Activated T-cell treated with anti-CD3 and anti-CD28 coated beads, Interleukin-2, amount 50 U/mL, for 72 hours (primary cell): ENCODE data around the gene BAZ1B. TPM values are rescaled to one million over a fixed set of nuclear protein-coding genes. Genes with fewer than 3 reads are reported as not detected.
"Not testable (repeated sequence)": the region's sequence is repeated elsewhere in the genome, so short reads cannot be mapped to it uniquely, and the experiment has no call there.

Experiments used
- ATAC-seq, 2 donors: fragments of 150-1000 bp; cut with Tn5 transposase; replicated peaks in 1 of 2; 2 replicates each; pipeline ENCODE4 v1.10.0; 2021; ENCODE audit warnings: moderate library complexity in 2 of 2, mild to moderate bottlenecking in 1 of 2
- DNase-seq, 2 donors: peaks; one replicate each; pipeline ENCODE4 v3.0.0; 2021 to 2022; ENCODE audit warnings: mixed read lengths in 1 of 2
- H3K27ac Mint-ChIP-seq: one replicate; pipeline ENCODE4 v1.8.0; 2022; ENCODE audit warnings: mild to moderate bottlenecking, moderate library complexity, mixed read lengths
- H3K27me3 Mint-ChIP-seq: one replicate; pipeline ENCODE4 v1.8.0; 2022; ENCODE audit warnings: low read depth, mixed read lengths
- H3K36me3 Mint-ChIP-seq, 2 donors: one replicate each; pipeline ENCODE4 v1.8.0; 2022; ENCODE audit warnings: mixed read lengths in 2 of 2, mild to moderate bottlenecking in 1 of 2; ENCODE audit not compliant: insufficient read depth in 2 of 2
- H3K4me1 Mint-ChIP-seq: one replicate; pipeline ENCODE4 v1.8.0; 2022; ENCODE audit warnings: low read depth, mixed read lengths
- H3K4me3 Mint-ChIP-seq, 2 donors: one replicate each; pipeline ENCODE4 v1.8.0; 2022; ENCODE audit warnings: mild to moderate bottlenecking in 2 of 2, mixed read lengths in 2 of 2, moderate library complexity in 2 of 2
- H3K9me3 Mint-ChIP-seq, 2 donors: one replicate each; pipeline ENCODE4 v1.8.0; 2022; ENCODE audit warnings: mixed read lengths in 2 of 2
- total RNA-seq, 2 donors: library from RNA; stranded (reverse); gene quantifications; one replicate each; pipeline ENCODE4 v1.2.3, GENCODE V29; 2022

The BAZ1B gene
- total RNA-seq, 2 donors from 2014 or later, result 94.5 to 105 TPM

DNA sequence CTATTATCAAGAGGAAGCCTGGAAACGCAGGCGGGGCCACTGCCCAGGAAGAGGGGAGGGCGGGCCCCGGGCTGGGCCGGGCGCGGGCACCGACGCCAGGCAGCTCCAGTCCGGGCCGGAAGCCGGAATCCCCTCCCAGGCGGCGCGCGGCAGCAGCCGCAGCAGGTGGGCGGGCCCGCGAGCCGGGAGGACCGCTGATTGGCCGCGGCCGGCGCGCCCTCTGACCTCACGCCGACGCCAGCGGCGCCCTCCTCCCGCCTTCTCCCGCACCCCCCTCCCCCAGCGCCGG, 35.0 kb upstream of the BAZ1B start:
- no peaks in the 10 kb centered on the region for H3K27me3 Mint-ChIP-seq
- ATAC-seq (peak; percentile 93), DNase-seq (peak; percentile 94 to 96)
- peaks cover 4 to 7% of the 10 kb centered on the region in 2 donors for H3K36me3 Mint-ChIP-seq
- peak overlapping the region; percentile 92 to 95 for H3K4me3 Mint-ChIP-seq
- peak overlapping the region; percentile 91 for H3K27ac Mint-ChIP-seq
- H3K9me3 Mint-ChIP-seq, result no peaks in the 10 kb centered on the region
- peaks cover 45% of the 10 kb centered on the region for H3K4me1 Mint-ChIP-seq

DNA sequence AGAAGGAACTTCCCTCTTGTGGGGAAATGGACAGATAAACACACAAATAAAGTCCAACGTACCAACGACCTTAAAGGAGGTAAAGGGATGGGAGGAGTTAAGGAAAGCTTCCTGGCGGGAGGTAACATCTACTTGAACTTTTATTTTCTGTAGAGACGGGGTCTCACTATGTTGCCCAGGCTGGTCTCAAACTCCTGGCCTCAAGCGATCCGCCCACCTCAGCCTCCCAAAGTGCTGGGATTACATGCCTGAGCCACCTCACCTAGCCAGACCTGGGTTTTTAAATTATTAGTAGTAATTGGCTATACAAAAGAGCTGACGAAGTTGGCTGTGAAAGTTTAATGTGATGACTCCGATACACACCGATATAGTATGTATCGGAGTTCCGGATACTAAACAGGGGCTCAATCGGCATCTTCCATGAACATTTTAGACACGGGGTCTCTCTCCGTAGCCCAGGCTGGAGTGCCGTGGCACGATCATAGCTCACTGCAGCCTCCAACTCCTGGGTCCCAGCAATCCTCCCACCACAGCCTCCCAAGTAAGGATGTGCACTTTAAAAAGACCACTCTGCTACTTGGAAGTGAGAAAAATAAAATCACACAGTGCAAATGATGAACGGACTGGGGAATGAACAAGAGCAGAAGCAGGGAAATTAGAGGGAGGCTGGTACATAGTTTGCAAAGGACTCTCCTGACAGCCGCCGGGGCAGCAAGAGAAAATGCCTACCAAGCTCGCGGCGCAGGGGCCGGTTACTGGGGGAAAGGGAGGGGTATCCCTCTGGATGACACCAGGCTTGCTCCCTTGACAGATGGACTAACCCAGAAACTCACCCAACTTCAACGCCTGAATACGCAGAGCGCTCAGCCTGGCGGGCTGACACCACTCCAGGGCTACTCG, 34.4 kb upstream of the BAZ1B start:
- peaks cover 5 to 8% of the 10 kb centered on the region in 2 donors for H3K36me3 Mint-ChIP-seq
- no peaks in the 10 kb centered on the region for H3K27me3 Mint-ChIP-seq
- peaks cover 45% of the 10 kb centered on the region for H3K4me1 Mint-ChIP-seq
- H3K27ac Mint-ChIP-seq, result peak overlapping the region; percentile 92
- peak overlapping the region; percentile 92 to 95 for H3K4me3 Mint-ChIP-seq
- no peaks in the 10 kb centered on the region for H3K9me3 Mint-ChIP-seq
- ATAC-seq (no peak), DNase-seq (no peak)

DNA sequence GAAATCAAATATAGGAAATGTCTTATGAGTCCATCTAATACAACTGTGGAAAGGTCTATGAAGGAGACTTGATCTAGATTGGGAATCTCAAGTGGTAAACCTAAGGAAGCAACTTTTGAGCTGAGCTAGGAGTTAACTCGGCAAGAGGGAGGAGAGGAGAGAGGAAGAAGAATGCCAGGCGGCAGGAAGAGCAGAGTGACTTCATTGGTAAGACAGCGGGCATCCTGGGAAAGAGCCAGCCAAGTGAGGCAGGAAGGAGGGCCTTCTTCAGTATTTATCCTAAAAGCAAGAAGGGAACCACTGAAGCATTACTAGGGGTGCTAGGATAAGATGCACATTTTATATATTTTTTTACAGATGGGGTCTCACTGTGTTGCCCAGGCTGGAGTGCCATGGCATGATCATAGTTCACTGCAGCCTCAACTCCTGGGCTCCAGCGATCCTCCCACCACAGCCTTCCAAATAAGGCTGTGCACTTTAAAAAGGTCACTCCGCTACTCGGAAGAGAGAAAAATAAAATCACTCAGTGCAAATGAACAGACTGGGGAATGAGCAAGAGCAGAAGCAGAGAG, 33.4 kb upstream of the BAZ1B start:
- H3K4me1 Mint-ChIP-seq, result peaks cover 44% of the 10 kb centered on the region

DNA sequence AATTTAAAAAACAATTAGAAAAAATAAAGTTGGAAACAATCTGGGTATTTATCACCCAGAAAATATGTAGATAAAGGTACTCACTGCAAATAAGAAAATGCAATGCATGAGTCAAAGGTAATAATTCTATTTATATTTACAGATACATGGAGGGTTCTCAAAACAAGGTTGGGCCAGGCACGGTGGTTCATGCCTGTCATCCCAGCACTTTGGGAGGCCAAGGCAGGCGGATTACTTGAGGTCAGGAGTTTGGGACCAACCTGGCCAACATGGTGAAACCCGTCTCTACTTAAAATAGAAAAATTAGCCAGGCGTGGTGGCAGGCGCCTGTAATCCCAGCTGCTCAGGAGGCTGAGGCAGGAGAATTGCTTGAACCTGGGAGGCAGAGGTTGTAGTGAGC, 28.0 kb upstream of the BAZ1B start:
- not testable (repeated sequence) for H3K9me3 Mint-ChIP-seq, ATAC-seq, H3K27me3 Mint-ChIP-seq, H3K4me3 Mint-ChIP-seq, DNase-seq, H3K27ac Mint-ChIP-seq
- H3K4me1 Mint-ChIP-seq, result peaks cover 42% of the 10 kb centered on the region
- peaks cover 10 to 16% of the 10 kb centered on the region in 2 donors for H3K36me3 Mint-ChIP-seq

More for the DNA sequence above, 33.4 kb upstream of the BAZ1B start:
- Mint-ChIP-seq H3K4me3 (peak overlapping the region; percentile 92 to 95), H3K36me3 (peaks cover 5 to 8% of the 10 kb centered on the region in 2 donors), H3K27ac (peak overlapping the region; percentile 92), H3K9me3 (no peaks in the 10 kb centered on the region), H3K27me3 (no peaks in the 10 kb centered on the region)
- ATAC-seq, result no peak
- DNase-seq, result no peak

DNA sequence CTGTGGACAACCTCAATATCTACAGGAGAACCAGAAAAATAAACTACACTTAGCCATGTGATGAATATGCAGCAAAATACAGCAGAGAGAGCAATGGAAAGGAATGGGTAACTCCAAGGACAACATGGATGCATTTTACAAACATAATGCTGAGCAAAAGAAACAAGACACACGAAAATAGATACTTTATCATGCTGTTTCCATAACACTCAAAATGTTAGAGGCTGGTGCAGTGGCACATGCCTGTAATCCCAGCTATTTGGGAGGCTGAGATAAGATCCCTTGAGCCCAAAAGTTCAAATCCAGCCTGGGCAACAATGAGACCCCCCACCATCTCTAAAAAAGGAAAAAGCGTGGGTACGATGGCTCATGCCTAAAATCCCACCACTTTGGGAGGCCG, 27.1 kb upstream of the BAZ1B start:
- H3K27ac Mint-ChIP-seq, result peak overlapping the region; percentile 87
- no peaks in the 10 kb centered on the region for H3K9me3 Mint-ChIP-seq
- no peak overlapping the region for H3K4me3 Mint-ChIP-seq
- no peak for DNase-seq
- peaks cover 9 to 15% of the 10 kb centered on the region in 2 donors for H3K36me3 Mint-ChIP-seq
- ATAC-seq, result no peak
- H3K4me1 Mint-ChIP-seq, result peaks cover 33% of the 10 kb centered on the region
- H3K27me3 Mint-ChIP-seq, result no peaks in the 10 kb centered on the region

DNA sequence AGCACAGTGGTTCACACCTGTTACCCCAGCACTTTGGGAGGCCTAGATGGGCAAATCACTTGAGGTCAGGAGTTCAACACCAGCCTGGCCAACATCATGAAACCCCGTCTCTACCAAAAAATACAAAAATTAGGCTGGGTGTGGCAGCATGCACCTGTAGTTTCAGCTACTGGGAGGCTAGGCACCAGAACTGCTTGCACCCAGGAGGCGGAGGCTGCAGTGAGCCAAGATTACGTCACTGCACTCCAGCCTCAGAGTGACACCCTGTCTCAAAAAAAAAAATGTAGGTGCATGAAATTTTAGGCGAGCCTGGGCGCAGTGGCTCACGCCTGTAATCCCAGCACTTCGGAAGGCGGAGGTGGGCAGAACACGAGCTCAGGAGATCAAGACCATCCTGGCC, 25.7 kb upstream of the BAZ1B start:
- peak overlapping the region; percentile 38 for H3K27ac Mint-ChIP-seq
- H3K4me1 Mint-ChIP-seq, result peaks cover 32% of the 10 kb centered on the region
- peaks cover 9 to 15% of the 10 kb centered on the region in 2 donors for H3K36me3 Mint-ChIP-seq
- no peak overlapping the region for H3K4me3 Mint-ChIP-seq
- DNase-seq, result no peak
- H3K27me3 Mint-ChIP-seq, result no peaks in the 10 kb centered on the region
- ATAC-seq, result no peak
- no peaks in the 10 kb centered on the region for H3K9me3 Mint-ChIP-seq

DNA sequence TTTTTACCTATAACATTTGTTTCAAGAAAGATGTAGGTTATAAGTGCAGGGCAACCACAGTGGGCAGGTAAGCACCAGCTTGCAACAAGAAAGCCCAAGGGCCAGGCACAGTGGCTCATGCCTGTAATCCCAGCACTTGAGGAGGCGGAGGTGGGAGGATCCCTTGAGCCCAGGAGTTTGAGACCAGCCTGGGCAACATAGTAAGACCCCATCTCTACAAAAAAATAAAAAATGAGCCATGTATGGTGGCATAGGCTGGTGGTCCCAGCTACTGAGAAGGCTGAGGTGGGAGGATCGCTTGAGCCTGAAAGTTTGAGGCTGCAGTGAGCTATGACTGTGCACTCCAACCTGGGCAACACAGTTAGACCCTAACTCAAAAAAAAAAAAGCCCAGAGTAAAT, 22.6 kb upstream of the BAZ1B start:
- Mint-ChIP-seq H3K4me3 (no peak overlapping the region), H3K4me1 (peaks cover 30% of the 10 kb centered on the region), H3K27me3 (no peaks in the 10 kb centered on the region), H3K36me3 (peaks cover 8 to 16% of the 10 kb centered on the region in 2 donors), H3K27ac (no peak overlapping the region), H3K9me3 (no peaks in the 10 kb centered on the region)
- DNase-seq (no peak), ATAC-seq (no peak)

DNA sequence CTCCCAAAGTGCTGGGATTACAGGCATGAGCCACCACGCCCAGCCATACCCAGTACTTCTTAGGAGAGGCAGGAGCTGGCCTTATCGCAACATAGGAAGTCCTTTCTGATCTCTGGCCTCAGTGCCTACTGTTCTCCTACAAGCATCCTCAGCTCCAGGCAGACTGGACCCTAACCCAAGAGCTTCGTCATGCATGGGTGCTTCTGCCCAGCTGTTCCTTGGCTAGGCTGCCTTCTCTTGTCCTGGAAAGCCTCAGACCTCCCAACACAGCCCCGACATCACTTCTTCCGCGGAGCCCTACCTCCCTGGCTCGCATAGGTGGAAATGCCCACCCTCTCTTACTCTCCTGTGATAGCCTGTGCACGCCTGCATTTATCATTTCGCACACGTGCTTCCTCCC, 19.6 kb upstream of the BAZ1B start:
- ATAC-seq (no peak), DNase-seq (no peak)
- no peak overlapping the region for H3K27ac Mint-ChIP-seq
- peaks cover 8 to 19% of the 10 kb centered on the region in 2 donors for H3K36me3 Mint-ChIP-seq
- H3K4me3 Mint-ChIP-seq, result no peak overlapping the region
- H3K4me1 Mint-ChIP-seq, result peaks cover 10% of the 10 kb centered on the region
- H3K27me3 Mint-ChIP-seq, result no peaks in the 10 kb centered on the region
- no peaks in the 10 kb centered on the region for H3K9me3 Mint-ChIP-seq

DNA sequence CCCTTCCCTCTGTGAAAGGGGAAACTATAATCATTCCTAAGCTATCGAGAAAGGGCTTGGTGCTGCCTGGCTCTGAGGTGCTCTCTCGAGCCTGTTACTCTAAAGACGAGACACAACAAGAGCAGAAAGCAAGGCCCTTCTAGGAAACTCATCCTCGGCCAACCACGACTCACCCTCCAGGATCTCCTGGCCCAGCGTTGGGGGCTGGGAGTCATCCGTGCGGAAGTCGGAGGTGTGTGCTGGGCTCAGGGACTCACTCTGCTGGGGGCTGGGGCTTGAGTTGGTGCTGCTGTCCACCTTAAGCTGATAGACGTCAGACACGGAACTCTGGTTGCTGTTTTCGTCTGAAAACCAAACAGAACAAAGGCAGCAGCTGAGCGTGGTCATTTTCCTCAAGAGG, 17.6 kb upstream of the BAZ1B start:
- ATAC-seq, result no peak
- H3K9me3 Mint-ChIP-seq, result no peaks in the 10 kb centered on the region
- no peaks in the 10 kb centered on the region for H3K27me3 Mint-ChIP-seq
- H3K27ac Mint-ChIP-seq, result no peak overlapping the region
- DNase-seq, result no peak
- no peak overlapping the region for H3K4me3 Mint-ChIP-seq
- peaks cover 6 to 17% of the 10 kb centered on the region in 2 donors for H3K36me3 Mint-ChIP-seq
- H3K4me1 Mint-ChIP-seq, result peaks cover 4% of the 10 kb centered on the region

DNA sequence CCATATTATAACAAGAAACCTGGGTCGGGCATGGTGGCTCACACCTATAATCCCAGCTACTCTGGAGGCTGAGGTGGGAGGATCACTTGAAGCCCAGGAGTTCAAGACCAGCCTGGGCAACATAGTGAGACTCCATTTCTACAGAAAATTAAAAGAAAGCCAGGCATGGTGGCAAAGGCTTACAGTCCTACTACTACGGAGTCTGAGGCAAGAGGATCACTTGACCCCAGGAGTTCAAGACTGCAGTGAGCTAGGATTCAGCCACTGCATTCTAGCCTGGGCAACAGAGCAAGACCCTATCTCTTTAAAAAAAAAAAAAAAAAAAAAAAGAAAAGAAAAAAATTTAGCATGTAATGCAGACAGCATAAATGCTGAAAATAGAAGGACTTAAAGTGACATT, 16.4 kb upstream of the BAZ1B start:
- peaks cover 6 to 17% of the 10 kb centered on the region in 2 donors for H3K36me3 Mint-ChIP-seq
- not testable (repeated sequence) for H3K9me3 Mint-ChIP-seq

DNA sequence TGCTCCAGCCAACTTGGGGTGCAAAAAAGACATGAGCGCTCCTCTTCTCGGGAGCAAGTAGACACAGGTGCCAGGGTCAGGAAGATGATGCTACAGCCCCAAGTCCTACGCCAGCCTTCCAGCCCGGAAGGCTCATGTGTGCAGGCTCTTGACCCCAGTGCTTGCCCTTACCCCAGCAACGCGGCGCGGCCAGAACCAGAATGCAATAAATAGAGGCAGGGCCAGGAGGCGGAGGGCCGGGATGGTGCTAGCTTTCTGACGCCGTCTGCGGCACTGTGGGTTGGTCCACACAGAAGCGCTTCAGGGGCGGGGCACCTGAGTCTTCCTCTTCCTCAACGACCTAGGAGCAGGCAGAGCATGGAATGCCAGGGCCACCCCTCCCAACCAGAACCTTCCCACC, 15.0 kb upstream of the BAZ1B start:
- DNase-seq (no peak), ATAC-seq (no peak)
- Mint-ChIP-seq H3K4me3 (no peak overlapping the region), H3K27ac (no peak overlapping the region), H3K36me3 (peaks cover 6 to 17% of the 10 kb centered on the region in 2 donors), H3K27me3 (no peaks in the 10 kb centered on the region), H3K9me3 (no peaks in the 10 kb centered on the region), H3K4me1 (no peaks in the 10 kb centered on the region)

More for the DNA sequence above, 16.4 kb upstream of the BAZ1B start:
- H3K27ac Mint-ChIP-seq, H3K4me1 Mint-ChIP-seq, H3K4me3 Mint-ChIP-seq, ATAC-seq, H3K27me3 Mint-ChIP-seq, DNase-seq: not testable (repeated sequence)

DNA sequence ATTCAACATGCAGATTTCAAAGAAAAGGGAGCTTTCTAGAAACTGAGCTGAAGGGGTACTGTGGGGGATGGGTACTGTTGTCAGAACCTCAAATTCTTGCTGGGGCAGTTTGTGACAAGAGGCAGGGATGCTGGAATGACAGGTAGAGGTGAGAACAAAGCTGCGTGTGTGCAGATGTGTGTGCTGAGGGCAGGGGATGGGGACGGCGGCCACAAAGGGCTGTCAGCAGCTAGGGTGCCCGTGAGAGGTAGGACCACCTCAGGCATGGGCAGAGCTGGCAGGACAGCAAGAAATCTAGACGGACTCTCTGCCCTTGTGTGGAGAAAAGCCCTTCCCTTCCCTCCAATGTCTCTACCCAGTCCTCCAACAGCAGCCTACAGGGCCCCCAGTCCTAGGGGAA, 14.4 kb upstream of the BAZ1B start:
- Mint-ChIP-seq H3K27ac (no peak overlapping the region), H3K36me3 (peaks cover 6 to 15% of the 10 kb centered on the region in 2 donors), H3K4me3 (no peak overlapping the region), H3K27me3 (no peaks in the 10 kb centered on the region), H3K9me3 (no peaks in the 10 kb centered on the region), H3K4me1 (no peaks in the 10 kb centered on the region)
- DNase-seq (no peak), ATAC-seq (no peak)

DNA sequence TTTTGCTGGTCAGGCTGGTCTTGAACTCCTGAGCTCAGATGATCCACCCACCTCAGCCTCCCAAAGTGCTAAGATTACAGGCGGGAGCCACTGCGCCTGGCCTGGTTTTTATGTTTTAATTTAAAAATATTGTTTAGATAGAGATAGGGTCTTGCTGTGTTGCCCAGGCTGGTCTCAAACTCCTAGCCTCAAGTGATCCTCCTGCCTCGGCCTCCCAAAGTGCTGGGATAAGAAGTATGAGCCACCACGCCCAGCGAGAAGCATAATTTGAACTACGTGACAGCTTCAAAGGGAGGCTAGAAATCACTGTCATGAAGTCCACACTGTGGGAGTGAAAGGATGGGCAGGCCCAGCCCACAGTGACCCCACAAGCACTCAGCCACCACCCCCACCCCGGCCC, 13.8 kb upstream of the BAZ1B start:
- peaks cover 5 to 12% of the 10 kb centered on the region in 2 donors for H3K36me3 Mint-ChIP-seq
- not testable (repeated sequence) for ATAC-seq, H3K4me1 Mint-ChIP-seq, DNase-seq, H3K27ac Mint-ChIP-seq, H3K4me3 Mint-ChIP-seq, H3K27me3 Mint-ChIP-seq, H3K9me3 Mint-ChIP-seq
